BE2C (cell line): ENCODE measurements around the gene TSPAN9.

Source experiments
- DNase-seq: peaks from one replicate; pipeline ENCODE4 v3.0.0-alpha.2; 2020
- H3K27me3 ChIP-seq: fragments of 250-450 bp; sonication (Bioruptor Pico); 2 replicates; pipeline ENCODE4 v1.5.1; 2020; ENCODE audit warnings: mild to moderate bottlenecking
- H3K36me3 ChIP-seq: fragments of 250-450 bp; sonication (Bioruptor Pico); 2 replicates; pipeline ENCODE4 v1.5.1; 2020; ENCODE audit warnings: mild to moderate bottlenecking
- H3K4me1 ChIP-seq: fragments of 250-450 bp; sonication (Bioruptor Pico); 2 replicates; pipeline ENCODE4 v1.5.1; 2020
- H3K4me3 ChIP-seq: 2 replicates; pipeline ENCODE4 v1.5.1; 2011; ENCODE audit warnings: low read depth, low read length
- H3K9me3 ChIP-seq: fragments of 250-450 bp; sonication (Bioruptor Pico); 2 replicates; pipeline ENCODE4 v1.5.1; 2020
- TF ChIP-seq, protein P1 (sequence below): IDR thresholded peaks from 2 replicates; pipeline ENCODE4 v1.5.1; 2012; ENCODE audit warnings: mild to moderate bottlenecking, low read depth, low read length

Gene TSPAN9

DNA sequence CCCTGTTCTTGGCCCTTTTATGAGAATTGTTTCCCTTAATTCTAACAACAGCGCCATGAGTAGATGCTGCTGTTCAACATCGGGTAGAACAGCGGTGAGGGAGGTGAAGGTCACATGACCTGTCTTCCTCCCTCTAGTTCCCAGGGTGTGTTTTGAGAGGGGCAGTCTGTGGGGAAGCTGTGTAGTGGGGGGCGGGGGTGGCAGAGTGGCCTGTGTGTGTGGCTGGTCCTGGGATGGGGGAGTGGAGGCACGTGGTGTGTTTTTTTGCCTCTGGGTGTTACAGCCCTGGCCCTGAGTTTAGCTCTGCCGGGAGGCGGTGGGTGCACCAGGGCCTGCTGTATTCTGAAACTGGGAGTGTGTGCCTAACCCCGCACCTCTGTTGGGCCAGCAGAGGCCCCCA lies 202.7 kb downstream of the TSPAN9 start:
- Histone ChIP-seq H3K9me3 (no peaks in the 10 kb centered on the region), H3K27me3 (no peaks in the 10 kb centered on the region), H3K4me3 (no peak overlapping the region), H3K36me3 (peaks cover 15% of the 10 kb centered on the region), H3K4me1 (peaks cover 17% of the 10 kb centered on the region)
- no peak for DNase-seq
- TF ChIP-seq, protein P1, sequence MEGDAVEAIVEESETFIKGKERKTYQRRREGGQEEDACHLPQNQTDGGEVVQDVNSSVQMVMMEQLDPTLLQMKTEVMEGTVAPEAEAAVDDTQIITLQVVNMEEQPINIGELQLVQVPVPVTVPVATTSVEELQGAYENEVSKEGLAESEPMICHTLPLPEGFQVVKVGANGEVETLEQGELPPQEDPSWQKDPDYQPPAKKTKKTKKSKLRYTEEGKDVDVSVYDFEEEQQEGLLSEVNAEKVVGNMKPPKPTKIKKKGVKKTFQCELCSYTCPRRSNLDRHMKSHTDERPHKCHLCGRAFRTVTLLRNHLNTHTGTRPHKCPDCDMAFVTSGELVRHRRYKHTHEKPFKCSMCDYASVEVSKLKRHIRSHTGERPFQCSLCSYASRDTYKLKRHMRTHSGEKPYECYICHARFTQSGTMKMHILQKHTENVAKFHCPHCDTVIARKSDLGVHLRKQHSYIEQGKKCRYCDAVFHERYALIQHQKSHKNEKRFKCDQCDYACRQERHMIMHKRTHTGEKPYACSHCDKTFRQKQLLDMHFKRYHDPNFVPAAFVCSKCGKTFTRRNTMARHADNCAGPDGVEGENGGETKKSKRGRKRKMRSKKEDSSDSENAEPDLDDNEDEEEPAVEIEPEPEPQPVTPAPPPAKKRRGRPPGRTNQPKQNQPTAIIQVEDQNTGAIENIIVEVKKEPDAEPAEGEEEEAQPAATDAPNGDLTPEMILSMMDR: no peak

DNA sequence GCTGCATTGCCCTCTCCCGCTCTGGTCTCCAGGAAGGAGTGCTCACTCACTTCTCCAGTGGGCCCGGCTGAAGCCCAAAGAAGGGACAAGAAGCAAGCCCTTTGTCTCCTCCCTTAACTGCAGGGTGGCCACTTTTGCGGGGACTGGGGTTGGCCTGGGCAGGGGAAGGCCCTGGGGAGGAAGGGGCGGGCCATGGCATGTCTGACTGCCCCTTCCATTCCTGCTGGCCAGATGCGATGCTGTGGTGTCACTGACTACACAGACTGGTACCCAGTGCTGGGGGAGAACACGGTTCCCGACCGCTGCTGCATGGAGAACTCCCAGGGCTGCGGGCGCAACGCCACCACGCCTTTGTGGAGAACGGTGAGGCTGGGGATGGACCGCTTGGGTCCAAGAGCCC lies 203.8 kb downstream of the TSPAN9 start:
- no peak for DNase-seq
- TF ChIP-seq, protein P1: no peak

DNA sequence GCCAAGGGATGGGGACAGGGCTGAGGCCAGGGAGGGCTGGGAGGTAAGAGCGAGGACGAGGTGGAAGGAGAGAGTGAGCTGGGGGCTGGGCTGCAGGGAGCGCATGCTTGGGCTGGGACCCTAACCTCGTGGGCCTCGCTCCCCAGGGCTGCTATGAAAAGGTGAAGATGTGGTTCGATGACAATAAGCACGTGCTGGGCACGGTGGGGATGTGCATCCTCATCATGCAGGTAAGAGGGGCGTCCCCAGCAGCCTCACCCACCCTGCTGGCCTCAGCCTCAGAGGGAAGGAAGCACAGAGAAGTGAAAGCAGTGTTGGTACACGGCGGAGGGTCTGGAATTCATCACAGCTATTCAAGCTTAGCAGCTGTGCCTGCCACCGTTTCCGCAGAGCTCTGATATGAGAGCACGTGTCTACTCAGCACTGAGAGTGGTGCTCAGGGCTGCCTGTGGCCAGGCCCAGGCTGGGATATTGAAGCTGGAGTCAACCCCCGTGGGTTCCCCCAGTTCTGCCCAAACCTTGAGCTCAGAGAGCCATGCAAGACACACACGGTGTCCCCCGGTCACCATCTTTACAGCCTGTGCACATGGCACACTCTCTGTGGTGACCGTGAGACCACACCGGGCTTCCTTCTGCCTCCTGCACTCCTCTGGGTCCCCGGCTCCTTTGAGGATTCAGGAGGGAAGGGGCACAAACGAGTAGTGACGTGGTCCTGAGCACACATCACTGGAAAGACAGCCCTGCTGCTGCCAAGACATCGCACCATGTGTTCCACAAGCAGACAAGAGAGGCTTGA lies 204.6 kb downstream of the TSPAN9 start:
- Histone ChIP-seq H3K36me3 (peaks cover 15% of the 10 kb centered on the region), H3K9me3 (no peaks in the 10 kb centered on the region), H3K4me3 (no peak overlapping the region), H3K27me3 (no peaks in the 10 kb centered on the region), H3K4me1 (peaks cover 17% of the 10 kb centered on the region)
- DNase-seq: peak; percentile 81
- TF ChIP-seq, protein P1: no peak

More for the DNA sequence above, 203.8 kb downstream of the TSPAN9 start:
- Histone ChIP-seq H3K4me3 (no peak overlapping the region), H3K36me3 (peaks cover 15% of the 10 kb centered on the region), H3K4me1 (peaks cover 17% of the 10 kb centered on the region), H3K27me3 (no peaks in the 10 kb centered on the region), H3K9me3 (no peaks in the 10 kb centered on the region)

DNA sequence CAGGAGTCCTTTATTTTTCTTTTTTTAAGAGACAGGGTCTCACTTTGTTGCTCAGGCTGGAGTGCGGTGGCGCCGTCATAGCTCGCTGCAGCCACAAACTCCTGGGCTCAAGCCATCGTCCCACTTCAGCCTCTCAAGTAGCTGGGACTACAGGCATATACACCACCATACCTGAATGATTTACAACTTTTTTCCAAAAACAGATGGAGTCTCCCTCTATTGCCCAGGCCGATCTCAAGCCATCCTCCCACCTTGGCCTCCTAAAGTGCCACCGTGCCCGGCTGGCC lies 205.1 kb downstream of the TSPAN9 start:
- peaks cover 15% of the 10 kb centered on the region for H3K36me3 ChIP-seq
- DNase-seq: no peak
- no peak overlapping the region for H3K4me3 ChIP-seq
- peaks cover 17% of the 10 kb centered on the region for H3K4me1 ChIP-seq
- no peaks in the 10 kb centered on the region for H3K27me3 ChIP-seq
- H3K9me3 ChIP-seq: no peaks in the 10 kb centered on the region
- TF ChIP-seq, protein P1: no peak

DNA sequence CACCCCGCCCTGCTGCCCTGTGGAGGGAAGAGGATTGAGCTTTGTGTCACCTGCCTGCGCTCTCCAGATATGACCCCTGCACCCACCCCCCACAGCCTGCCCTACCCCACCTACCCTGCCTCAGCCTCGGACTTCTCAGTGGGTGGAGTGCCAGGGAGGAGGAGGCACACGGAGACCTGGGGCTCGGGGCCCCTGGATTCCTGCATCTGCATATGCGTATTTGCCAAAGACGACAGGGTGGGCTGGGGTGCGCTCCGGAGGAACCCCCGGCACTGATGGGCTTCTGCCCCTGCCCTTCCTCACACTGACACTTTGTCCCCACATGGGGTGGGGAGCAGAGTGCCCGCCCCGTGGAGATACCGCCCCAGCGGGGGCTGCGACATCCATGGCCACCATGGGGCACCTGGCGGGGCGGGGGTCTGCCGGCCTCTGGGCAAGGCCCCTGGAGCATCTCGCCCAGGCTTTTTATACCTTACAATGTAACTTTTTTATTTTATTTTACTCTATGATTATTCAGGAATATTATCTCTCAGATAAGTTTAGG lies 206.0 kb downstream of the TSPAN9 start:
- no peak for DNase-seq
- H3K9me3 ChIP-seq: no peaks in the 10 kb centered on the region

DNA sequence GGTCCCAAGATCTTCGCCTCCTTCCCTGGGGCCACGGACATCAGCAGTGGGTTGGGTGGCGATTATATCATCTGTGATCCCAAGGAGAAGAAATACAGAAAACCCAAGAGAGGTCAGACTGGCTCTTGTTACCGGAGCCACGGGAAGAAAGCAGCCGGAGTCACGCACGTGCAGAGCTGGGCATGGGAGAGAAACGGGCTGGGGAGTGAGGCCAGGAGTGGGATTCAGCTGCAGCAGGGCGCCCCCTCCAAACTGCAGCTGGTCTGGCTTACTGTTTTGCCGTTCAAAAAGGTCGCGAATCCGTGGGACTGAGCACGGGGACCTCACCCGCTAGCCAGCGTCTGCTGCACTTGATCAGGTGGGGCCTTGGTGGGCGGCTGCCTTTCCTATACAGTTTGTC lies 207.2 kb downstream of the TSPAN9 start:
- Histone ChIP-seq H3K9me3 (no peaks in the 10 kb centered on the region), H3K4me1 (peaks cover 17% of the 10 kb centered on the region), H3K36me3 (peaks cover 15% of the 10 kb centered on the region), H3K27me3 (no peaks in the 10 kb centered on the region), H3K4me3 (no peak overlapping the region)
- DNase-seq: no peak
- TF ChIP-seq, protein P1: no peak

More for the DNA sequence above, 206.0 kb downstream of the TSPAN9 start:
- H3K4me1 ChIP-seq: peaks cover 17% of the 10 kb centered on the region
- H3K36me3 ChIP-seq: peaks cover 15% of the 10 kb centered on the region
- TF ChIP-seq, protein P1: no peak
- H3K4me3 ChIP-seq: no peak overlapping the region
- H3K27me3 ChIP-seq: no peaks in the 10 kb centered on the region
